ENCODE data around the gene ZNF664.

ZNF664 gene

GRCh38 chr12:123973552-123974341 lies 732 bp downstream of the ZNF664 start:
- H3K4me3 ChIP-seq (ENCODE audit: low read depth, low read length), result peak overlapping the region; percentile 63
- DNase-seq (ENCODE audit: low read depth), result no peak
- no peak for TF ChIP-seq CTCF (IDR thresholded peaks at IDR 0.05; ENCODE audit: low read depth, low read length, missing control alignments)

GRCh38 chr12:123976227-123976826 lies 3.3 kb downstream of the ZNF664 start:
- TF ChIP-seq CTCF (IDR thresholded peaks at IDR 0.05; ENCODE audit: low read depth, low read length, missing control alignments), result no peak
- DNase-seq (ENCODE audit: low read depth), result no peak
- H3K4me3 ChIP-seq (ENCODE audit: low read depth, low read length), result no peak overlapping the region

GRCh38 chr12:123979566-123979965 lies 6.6 kb downstream of the ZNF664 start:
- DNase-seq (ENCODE audit: low read depth), result no peak
- no peak for TF ChIP-seq CTCF (IDR thresholded peaks at IDR 0.05; ENCODE audit: low read depth, low read length, missing control alignments)

GRCh38 chr12:123982269-123982668 lies 9.3 kb downstream of the ZNF664 start:
- TF ChIP-seq CTCF (IDR thresholded peaks at IDR 0.05; ENCODE audit: low read depth, low read length, missing control alignments), result no peak
- no peak overlapping the region for H3K4me3 ChIP-seq (ENCODE audit: low read depth, low read length)
- DNase-seq (ENCODE audit: low read depth), result no peak

More at GRCh38 chr12:123979566-123979965, 6.6 kb downstream of the ZNF664 start:
- no peak overlapping the region for H3K4me3 ChIP-seq (ENCODE audit: low read depth, low read length)

GRCh38 chr12:123983822-123984485 lies 10.9 kb downstream of the ZNF664 start:
- peak; percentile 67 for TF ChIP-seq CTCF (IDR thresholded peaks at IDR 0.05; ENCODE audit: low read depth, low read length, missing control alignments)
- no peak overlapping the region for H3K4me3 ChIP-seq (ENCODE audit: low read depth, low read length)
- no peak for DNase-seq (ENCODE audit: low read depth)

DNA sequence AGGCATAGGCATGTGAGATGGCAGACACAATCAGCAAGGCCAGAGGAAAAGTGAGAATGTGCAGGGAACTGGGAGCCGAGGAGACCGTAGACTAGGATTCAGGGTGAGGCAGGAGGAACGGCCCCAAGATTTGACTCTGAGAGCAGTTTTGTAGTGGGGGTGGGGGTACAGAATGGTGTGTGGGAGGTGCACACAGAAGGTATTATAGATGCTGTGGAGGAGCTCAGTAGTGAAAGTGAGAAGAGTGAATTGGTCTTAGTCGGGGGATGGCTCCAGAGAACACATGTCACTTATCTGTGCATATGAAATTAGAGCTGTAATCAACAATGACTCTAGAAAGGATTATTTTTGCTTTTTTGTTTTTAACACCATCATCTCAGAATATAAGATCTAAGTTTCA lies 11.9 kb downstream of the ZNF664 start:
- no peak for DNase-seq (ENCODE audit: low read depth)
- H3K4me3 ChIP-seq (ENCODE audit: low read depth, low read length), result no peak overlapping the region
- TF ChIP-seq CTCF (IDR thresholded peaks at IDR 0.05; ENCODE audit: low read depth, low read length, missing control alignments), result no peak
